ENCODE results near the gene INHBC.

The INHBC gene

DNA sequence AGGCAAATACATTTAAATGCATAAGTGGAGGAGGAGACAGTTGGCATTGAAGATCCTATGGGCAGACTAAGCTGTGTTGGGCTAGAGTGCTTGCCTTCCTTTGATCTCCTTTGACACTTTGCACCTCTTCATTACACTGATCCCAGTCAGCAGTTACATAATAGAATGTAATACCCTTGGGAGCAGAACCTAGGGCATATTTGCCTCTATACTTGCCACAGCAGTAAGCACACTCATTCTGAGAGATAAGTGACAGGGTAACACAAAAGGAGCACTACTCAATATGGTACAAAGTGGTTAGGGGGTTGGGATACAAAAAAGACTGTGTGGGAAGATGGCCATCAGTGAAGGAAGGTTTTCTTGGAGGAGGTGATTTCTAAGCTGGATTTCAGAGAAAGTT lies 62.2 kb downstream of the INHBC start:
- DNase-seq (ENCODE audit: extremely low read depth, insufficient read length), result peak; percentile 32

DNA sequence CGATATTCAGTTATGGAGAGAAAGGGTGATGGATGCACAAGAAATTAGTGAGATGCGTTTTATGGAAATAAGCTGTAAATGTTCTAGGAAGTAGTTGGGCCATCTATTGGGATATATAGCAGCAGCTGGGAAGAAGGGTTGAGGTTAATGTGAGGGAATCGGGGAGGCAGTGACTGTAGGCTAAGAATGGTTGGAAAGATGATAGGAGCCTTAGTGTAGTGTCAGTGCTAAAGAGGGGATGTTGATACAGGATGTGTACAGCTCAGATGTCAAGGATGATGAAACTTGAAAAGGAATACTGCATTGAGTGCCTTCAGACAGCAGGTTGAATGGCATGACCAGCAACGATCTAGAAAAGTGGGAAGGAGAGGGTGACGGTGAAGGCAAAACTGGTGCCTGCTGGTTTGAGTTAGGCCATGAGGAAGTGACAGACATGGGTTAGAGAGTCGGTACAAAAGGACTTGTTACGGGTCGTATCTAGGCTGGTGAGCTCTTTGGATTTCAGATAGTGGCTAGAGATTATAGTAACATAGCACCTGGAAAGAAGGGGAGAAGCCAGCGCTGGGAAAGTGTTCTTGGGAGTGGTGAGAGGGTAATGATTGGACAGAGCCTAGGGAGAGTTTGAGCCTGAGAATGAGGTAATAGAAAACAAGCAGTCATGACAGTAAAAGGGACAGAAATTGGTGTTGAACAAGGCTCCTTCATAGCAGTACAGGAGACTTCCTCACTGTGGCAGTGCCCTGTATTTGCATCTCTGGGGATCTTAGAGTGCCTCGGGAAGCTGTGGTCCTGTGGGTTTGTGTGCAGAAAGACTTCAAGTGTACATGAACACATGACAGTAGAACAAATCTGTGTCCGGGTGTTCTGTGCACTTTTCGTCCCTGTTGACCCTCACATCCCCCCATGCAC lies 62.9 kb downstream of the INHBC start:
- H3K36me3 ChIP-seq (ENCODE audit: control insufficient read depth, insufficient read depth, low read length), result peaks cover 25% of the 10 kb centered on the region
- TF ChIP-seq, protein P1, sequence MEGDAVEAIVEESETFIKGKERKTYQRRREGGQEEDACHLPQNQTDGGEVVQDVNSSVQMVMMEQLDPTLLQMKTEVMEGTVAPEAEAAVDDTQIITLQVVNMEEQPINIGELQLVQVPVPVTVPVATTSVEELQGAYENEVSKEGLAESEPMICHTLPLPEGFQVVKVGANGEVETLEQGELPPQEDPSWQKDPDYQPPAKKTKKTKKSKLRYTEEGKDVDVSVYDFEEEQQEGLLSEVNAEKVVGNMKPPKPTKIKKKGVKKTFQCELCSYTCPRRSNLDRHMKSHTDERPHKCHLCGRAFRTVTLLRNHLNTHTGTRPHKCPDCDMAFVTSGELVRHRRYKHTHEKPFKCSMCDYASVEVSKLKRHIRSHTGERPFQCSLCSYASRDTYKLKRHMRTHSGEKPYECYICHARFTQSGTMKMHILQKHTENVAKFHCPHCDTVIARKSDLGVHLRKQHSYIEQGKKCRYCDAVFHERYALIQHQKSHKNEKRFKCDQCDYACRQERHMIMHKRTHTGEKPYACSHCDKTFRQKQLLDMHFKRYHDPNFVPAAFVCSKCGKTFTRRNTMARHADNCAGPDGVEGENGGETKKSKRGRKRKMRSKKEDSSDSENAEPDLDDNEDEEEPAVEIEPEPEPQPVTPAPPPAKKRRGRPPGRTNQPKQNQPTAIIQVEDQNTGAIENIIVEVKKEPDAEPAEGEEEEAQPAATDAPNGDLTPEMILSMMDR (IDR thresholded peaks at IDR 0.05; ENCODE audit: insufficient read depth, low read length, poor library complexity, severe bottlenecking), result no peak
- no peak overlapping the region for H3K4me3 ChIP-seq (replicated peaks; ENCODE audit: low read depth, low read length)
- no peaks in the 10 kb centered on the region for H3K27me3 ChIP-seq (replicated peaks; ENCODE audit: control insufficient read depth, insufficient read depth, low read length)
- no peak for DNase-seq (ENCODE audit: extremely low read depth, insufficient read length)

More for the DNA sequence above, 62.2 kb downstream of the INHBC start:
- TF ChIP-seq, protein P1 (IDR thresholded peaks at IDR 0.05; ENCODE audit: insufficient read depth, low read length, poor library complexity, severe bottlenecking), result no peak
- Histone ChIP-seq H3K36me3 (ENCODE audit: control insufficient read depth, insufficient read depth, low read length) (peaks cover 22% of the 10 kb centered on the region), H3K27me3 (replicated peaks; ENCODE audit: control insufficient read depth, insufficient read depth, low read length) (no peaks in the 10 kb centered on the region), H3K4me3 (replicated peaks; ENCODE audit: low read depth, low read length) (no peak overlapping the region)

DNA sequence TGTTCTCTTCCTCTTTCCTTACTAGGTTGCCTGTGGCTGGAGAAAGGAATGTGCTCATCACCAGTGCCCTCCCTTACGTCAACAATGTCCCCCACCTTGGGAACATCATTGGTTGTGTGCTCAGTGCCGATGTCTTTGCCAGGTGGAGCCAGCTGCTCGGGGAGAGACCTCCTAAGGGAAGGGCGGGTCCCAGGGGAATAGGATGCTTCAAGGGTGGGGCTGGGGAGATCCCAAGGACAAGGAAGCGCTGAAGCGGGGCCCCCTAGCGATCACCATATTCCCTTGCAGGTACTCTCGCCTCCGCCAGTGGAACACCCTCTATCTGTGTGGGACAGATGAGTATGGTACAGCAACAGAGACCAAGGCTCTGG lies 63.5 kb downstream of the INHBC start:
- peaks cover 21% of the 10 kb centered on the region for H3K36me3 ChIP-seq (ENCODE audit: control insufficient read depth, insufficient read depth, low read length)
- TF ChIP-seq, protein P1 (IDR thresholded peaks at IDR 0.05; ENCODE audit: insufficient read depth, low read length, poor library complexity, severe bottlenecking), result no peak
- DNase-seq (ENCODE audit: extremely low read depth, insufficient read length), result no peak
- H3K27me3 ChIP-seq (replicated peaks; ENCODE audit: control insufficient read depth, insufficient read depth, low read length), result no peaks in the 10 kb centered on the region
- no peak overlapping the region for H3K4me3 ChIP-seq (replicated peaks; ENCODE audit: low read depth, low read length)

DNA sequence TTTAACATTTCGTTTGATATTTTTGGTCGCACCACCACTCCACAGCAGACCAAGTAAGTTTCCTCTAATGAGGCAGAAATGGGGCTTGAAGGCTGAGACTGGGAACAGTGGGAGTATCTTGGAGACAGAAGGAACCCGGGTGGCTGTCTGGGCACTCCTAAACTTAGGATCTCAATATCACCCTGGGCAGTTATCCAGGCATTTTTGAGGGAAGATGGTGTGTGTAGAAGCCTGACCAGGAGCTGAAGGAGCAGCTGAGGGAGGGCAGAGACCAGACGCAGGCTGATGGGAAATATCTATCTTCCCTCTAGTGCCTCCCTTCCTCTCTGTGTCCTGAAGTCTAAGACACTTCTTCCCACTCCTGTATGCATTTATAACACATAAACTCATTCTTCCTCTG lies 64.0 kb downstream of the INHBC start:
- Histone ChIP-seq H3K4me3 (replicated peaks; ENCODE audit: low read depth, low read length) (no peak overlapping the region), H3K36me3 (ENCODE audit: control insufficient read depth, insufficient read depth, low read length) (peaks cover 21% of the 10 kb centered on the region), H3K27me3 (replicated peaks; ENCODE audit: control insufficient read depth, insufficient read depth, low read length) (no peaks in the 10 kb centered on the region)
- TF ChIP-seq, protein P1 (IDR thresholded peaks at IDR 0.05; ENCODE audit: insufficient read depth, low read length, poor library complexity, severe bottlenecking), result no peak
- no peak for DNase-seq (ENCODE audit: extremely low read depth, insufficient read length)

DNA sequence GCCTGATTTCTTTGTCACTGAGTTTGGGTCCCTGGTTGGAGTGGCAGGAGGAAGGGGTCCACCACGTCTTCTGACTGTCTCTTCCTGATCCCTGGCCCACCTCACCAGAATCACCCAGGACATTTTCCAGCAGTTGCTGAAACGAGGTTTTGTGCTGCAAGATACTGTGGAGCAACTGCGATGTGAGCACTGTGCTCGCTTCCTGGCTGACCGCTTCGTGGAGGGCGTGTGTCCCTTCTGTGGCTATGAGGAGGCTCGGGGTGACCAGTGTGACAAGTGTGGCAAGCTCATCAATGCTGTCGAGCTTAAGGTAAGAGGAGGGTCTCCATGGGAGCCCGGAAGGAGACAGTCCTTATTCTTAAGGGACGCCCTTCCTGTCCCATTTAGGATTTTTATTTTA lies 65.6 kb downstream of the INHBC start:
- TF ChIP-seq, protein P1 (IDR thresholded peaks at IDR 0.05; ENCODE audit: insufficient read depth, low read length, poor library complexity, severe bottlenecking), result no peak
- Histone ChIP-seq H3K27me3 (replicated peaks; ENCODE audit: control insufficient read depth, insufficient read depth, low read length) (no peaks in the 10 kb centered on the region), H3K36me3 (ENCODE audit: control insufficient read depth, insufficient read depth, low read length) (peaks cover 23% of the 10 kb centered on the region), H3K4me3 (replicated peaks; ENCODE audit: low read depth, low read length) (no peak overlapping the region)
- no peak for DNase-seq (ENCODE audit: extremely low read depth, insufficient read length)
